Bronchial epithelial cell (primary cell): Measurements from ENCODE around the gene SRGAP1. TPM values are rescaled to one million over a fixed set of nuclear protein-coding genes. Genes with fewer than 3 reads are reported as not detected.
A peak's percentile ranks its signal among the peaks of the same experiment; 100 is the strongest.

Source experiments
- DNase-seq: peaks from one replicate; pipeline ENCODE4 v3.0.0-alpha.2; 2010; ENCODE audit warnings: low read depth
- FAIRE-seq: peaks from 2 replicates; lab custom pipeline; 2011; peaks lifted over from hg19 to GRCh38; lab: Jason Lieb, UNC
- H3K27me3 ChIP-seq: 2 replicates; pipeline ENCODE4 v1.5.1; 2011; ENCODE audit warnings: low read length; ENCODE audit not compliant: control insufficient read depth, insufficient read depth
- H3K36me3 ChIP-seq: 2 replicates; pipeline ENCODE4 v1.5.1; 2011; ENCODE audit warnings: low read length; ENCODE audit not compliant: control insufficient read depth, insufficient read depth
- H3K4me3 ChIP-seq: 2 replicates; pipeline ENCODE4 v1.5.1; 2011; ENCODE audit warnings: mild to moderate bottlenecking, low read depth, low read length, control low read depth
- CTCF ChIP-seq: IDR thresholded peaks from 2 replicates; pipeline ENCODE4 v1.5.1; 2011; ENCODE audit warnings: mild to moderate bottlenecking, moderate library complexity, low read length, control low read depth, inconsistent platforms; ENCODE audit not compliant: insufficient read depth, severe bottlenecking
- total RNA-seq: library from RNA; depleted of rRNA; stranded (reverse); fragments of >200 nt; gene quantifications from 2 replicates; pipeline ENCODE4 v1.2.1, GENCODE V29; 2014

SRGAP1 gene
- total RNA-seq, 1 donor from 2014 or later: 4.5 TPM

- FAIRE-seq: no peak
Measured at GRCh38 chr12:63930971-63931370, 86.5 kb downstream of the SRGAP1 start.

GRCh38 chr12:63931703-63932102 is 87.2 kb downstream of the SRGAP1 start:
- Histone ChIP-seq H3K36me3 (no peaks in the 10 kb centered on the region), H3K4me3 (no peak overlapping the region), H3K27me3 (no peaks in the 10 kb centered on the region)
- TF ChIP-seq CTCF: no peak
- no peak for FAIRE-seq
- DNase-seq: no peak

More at GRCh38 chr12:63930971-63931370, 86.5 kb downstream of the SRGAP1 start:
- TF ChIP-seq CTCF: no peak
- DNase-seq: peak; percentile 73
- Histone ChIP-seq H3K4me3 (no peak overlapping the region), H3K36me3 (no peaks in the 10 kb centered on the region), H3K27me3 (no peaks in the 10 kb centered on the region)

- TF ChIP-seq CTCF: no peak
- Histone ChIP-seq H3K4me3 (no peak overlapping the region), H3K36me3 (no peaks in the 10 kb centered on the region), H3K27me3 (no peaks in the 10 kb centered on the region)
- FAIRE-seq (no peak), DNase-seq (no peak)
Measured at GRCh38 chr12:63934936-63935335, 90.4 kb downstream of the SRGAP1 start.

GRCh38 chr12:63935361-63935760 is 90.9 kb downstream of the SRGAP1 start:
- FAIRE-seq (no peak), DNase-seq (no peak)
- no peak for TF ChIP-seq CTCF
- Histone ChIP-seq H3K27me3 (no peaks in the 10 kb centered on the region), H3K36me3 (no peaks in the 10 kb centered on the region), H3K4me3 (no peak overlapping the region)

- Histone ChIP-seq H3K27me3 (no peaks in the 10 kb centered on the region), H3K4me3 (no peak overlapping the region), H3K36me3 (peaks cover 2% of the 10 kb centered on the region)
- TF ChIP-seq CTCF: no peak
- DNase-seq (no peak), FAIRE-seq (no peak)
Measured at GRCh38 chr12:63937378-63938316, 93.1 kb downstream of the SRGAP1 start.
